NCI-H1105 (cell line): Measurements from ENCODE around the gene SPECC1L.
"Not testable (repeated sequence)": the region's sequence is repeated elsewhere in the genome, so short reads cannot be mapped to it uniquely, and the experiment has no call there.

ENCODE experiments used
- DNase-seq: peaks from one replicate; lab custom pipeline; 2025; lab: John Stamatoyannopoulos, UW

SPECC1L gene

GRCh38 chr22:24245584-24246561 lies 24.8 kb upstream of the SPECC1L start:
- DNase-seq: not testable (repeated sequence)

DNA sequence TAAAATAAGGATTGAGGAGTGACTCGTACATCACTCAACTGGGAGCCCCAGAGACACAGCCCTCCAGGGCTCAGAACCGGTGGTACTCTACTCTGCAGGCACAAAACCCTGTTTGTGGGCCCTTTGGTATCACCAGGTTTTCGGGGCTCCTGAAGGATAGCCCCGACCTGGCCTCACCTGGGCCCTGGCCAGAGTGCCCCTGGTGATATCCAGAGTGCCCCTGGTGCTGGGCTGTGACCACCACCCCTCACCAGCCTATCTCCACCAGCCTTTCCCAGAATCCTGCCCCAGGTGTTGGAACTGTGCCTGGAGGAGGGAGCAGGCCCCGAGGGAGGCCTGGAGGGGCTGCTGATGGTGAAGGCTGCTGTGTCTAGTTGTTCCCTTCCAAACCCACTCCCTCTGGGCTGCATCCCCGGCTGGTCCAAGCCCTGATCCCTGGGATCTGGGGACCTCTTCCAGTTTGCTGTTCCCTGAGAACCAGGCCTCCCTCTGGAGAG lies 23.6 kb upstream of the SPECC1L start:
- DNase-seq: no peak

DNA sequence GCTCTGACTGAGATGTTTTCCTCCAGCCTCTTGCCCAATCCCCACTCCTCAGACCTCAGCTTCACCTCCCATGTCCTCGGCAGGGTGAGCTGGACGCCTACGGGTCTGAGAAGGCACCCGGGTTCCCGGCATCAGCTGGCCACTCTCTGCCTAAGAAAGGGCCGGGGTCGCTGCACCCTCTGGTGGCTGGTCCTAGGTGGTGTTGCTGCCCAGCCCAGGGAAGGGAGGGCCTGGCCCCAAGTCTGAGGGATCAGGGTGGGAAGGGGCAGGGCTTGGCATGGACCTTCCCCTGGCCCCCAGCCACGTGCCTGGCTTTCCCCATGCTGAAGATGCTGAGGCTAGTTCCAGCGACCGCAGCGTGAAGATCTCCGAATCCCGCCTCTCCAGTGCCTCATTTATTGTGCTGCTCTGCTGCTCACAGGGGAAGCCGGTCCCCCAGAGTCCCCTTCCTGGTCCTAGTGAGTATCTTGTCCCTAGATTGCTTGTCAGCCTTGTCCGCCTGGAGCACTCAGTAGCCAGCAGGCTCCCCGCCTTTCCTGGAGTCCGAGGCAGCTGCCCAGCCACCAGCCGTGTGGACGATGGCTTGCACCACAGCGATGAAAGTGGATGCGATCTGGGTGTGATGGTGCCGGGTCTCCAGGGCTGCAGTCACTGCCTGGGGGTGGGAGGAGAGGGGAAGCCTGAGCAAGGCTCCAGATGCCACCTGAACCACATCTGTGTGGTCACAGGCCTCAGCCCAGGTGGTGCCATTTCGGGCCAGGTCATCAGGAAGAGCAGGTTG lies 22.9 kb upstream of the SPECC1L start:
- peak; percentile 19 for DNase-seq

DNA sequence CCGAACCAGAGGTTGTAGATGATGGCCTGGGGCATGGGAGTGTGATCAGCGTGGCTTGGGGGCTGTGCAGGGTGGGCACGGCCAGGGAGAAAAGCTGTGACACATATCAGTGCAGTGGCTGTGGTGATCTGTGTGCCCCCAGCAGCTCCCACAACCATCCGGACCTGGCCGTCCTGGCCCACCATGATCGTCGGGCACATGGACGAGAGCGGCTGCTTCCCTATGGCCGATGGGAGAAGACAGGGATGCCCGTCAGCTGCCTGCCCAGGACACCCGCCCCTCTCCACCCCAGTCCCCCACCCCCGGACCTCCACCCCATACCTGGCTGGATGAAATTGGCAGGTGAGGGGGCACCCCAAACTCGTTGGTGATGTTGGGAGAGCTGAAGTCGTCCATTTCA lies 22.0 kb upstream of the SPECC1L start:
- DNase-seq: not testable (repeated sequence)

DNA sequence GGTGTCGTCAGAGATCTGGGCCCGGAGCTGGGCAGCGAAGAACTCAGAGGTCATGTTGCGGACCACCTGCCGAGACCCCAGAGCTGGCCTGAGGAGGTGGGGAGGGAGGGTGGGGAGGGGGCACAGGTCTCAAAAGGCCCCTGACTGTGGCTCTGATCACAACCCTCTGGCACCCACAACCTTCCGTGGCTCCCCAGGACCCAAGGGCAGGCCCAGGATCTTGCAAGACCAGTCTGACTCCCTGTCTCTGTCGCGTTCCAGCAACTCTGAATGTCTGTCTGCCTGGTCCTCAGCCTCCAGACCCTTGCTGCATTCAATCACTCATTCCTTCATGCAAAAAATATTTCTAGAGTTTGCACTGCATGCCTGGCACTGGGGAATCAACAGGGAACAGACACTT lies 21.2 kb upstream of the SPECC1L start:
- DNase-seq: not testable (repeated sequence)

- not testable (repeated sequence) for DNase-seq
Measured at GRCh38 chr22:24251286-24251685, 19.3 kb upstream of the SPECC1L start.

- not testable (repeated sequence) for DNase-seq
Measured at GRCh38 chr22:24253126-24253525, 17.5 kb upstream of the SPECC1L start.

GRCh38 chr22:24256136-24256535 lies 14.5 kb upstream of the SPECC1L start:
- DNase-seq: not testable (repeated sequence)

DNA sequence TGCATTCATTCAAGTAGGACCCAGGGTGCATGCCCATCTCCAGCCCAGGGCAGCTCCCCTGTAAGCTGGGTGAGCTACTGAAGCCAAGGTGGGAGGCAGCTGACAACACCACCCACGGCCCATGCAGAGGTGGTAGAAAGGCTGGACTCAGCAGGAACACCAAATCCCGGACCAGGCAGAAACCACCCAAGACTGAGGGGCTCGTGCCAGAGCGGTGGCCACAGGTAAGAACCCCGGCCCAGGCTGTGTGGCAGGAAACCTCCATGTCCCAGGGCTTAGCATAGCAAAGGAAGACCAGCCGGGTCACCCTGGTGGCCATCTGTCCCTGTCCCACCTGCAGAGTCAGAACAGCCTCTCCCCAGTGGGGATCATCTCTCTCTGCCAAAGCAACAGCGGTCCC lies 13.9 kb upstream of the SPECC1L start:
- DNase-seq: not testable (repeated sequence)

DNA sequence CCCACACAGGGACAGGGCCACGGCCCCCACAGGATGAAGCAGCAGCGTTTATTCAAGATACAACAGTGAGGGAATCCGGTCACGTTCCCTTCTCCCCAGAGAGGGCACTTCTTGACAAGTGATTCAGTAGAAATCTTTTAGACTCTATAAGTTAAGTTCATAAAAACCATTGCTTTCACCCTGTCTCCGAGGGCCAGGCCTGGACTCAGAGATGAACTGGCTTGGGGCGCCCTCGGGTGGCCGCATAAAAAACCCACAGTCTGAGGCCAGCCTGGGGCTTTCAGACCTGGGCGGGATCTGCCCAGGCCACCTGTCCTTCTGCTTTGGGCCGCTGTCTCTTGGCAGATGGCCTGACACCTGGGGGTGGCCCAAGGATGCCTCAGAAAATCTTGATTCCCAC lies 11.2 kb upstream of the SPECC1L start:
- DNase-seq: peak; percentile 15

DNA sequence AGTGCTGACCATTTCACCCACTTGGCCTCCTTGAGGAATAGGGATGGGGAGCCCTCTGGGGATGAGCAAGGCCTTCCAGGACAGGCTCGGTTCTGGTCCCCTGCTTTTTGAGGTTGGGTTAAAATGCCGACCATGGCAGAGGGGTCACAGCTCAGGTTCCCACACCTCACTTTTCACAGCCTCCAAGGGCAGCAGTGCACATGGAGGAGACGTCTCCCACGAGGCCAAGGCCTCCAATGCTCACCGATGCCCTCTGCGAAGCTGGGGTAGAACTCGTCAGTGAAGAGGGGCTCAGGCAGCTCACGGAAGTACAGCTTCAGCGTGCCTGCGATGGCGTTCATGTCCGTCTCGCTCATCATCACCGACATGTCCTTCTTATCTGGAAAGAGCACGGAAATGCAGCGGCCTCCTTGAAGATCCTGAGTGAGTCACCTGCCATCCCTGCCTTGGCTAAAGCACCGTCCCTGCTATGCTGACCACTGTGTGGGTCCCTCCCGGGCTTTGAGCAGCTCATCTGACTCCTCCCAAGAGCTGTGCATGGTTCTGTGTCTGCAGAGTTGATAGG lies 8.4 kb upstream of the SPECC1L start:
- not testable (repeated sequence) for DNase-seq

DNA sequence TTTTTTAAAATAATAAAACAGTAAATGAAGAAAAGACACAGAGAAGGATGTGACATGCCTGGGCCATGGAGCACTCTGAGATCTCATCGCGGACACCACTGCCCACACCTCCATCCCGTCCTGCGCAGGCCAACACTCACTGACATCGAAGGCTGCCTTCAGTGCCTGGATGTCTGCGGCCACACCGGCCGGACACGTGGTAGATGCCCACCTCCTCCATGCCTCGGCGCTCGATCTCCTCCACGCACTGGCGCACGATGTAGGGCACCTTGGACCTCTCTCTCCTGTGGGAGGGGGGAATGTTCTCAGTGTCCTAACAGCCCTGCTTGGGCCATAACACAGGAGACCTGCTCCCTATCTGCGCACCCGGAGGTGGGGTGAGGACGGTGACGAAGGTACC lies 7.2 kb upstream of the SPECC1L start:
- not testable (repeated sequence) for DNase-seq

DNA sequence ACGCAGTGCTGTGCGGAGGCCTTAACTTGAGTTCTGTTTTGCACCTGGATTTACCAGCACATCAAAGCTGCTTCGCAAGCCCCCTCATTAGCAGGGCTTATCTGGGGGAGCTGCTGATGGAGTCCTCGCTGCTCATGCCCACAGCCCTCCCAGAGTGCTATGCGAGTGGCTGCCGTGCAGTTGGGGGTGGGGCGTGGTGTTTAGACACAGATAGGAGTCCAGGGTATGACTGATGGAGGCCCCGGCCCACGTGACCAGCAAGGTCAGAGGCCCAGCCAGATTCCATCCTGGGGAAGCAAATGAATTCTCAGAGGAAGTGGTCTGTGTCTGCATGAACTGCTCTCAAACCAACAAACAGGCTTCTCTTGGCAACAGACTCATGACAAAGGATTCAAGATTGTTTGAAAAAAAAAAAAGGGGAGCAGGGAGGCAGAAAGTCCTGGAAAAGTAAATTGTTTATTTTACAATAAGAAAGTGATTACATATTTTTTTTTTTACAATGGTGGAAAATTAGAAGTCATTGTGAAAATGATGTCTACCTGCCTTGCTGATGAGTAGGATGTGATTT lies 6.2 kb upstream of the SPECC1L start:
- not testable (repeated sequence) for DNase-seq

DNA sequence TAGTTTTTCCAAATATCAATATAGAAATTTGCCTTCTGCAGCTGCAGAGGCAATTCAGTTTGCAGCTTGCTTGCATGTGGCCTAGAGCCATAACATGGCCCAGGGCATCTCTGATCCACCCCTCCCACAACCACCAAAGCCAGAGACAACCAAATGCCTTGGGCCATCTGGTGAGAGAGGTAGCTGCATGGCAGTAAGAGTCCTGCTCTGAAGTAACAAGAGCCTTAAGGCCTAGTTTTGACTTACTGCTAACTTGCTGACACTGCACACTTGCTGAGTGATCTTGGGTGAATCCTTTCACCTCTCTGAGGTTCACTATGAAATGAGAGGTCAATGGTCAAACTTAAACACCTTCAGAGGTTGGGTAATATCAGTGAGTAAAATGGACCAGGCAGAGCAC lies 4.9 kb upstream of the SPECC1L start:
- no peak for DNase-seq

GRCh38 chr22:24266495-24266894 lies 4.1 kb upstream of the SPECC1L start:
- DNase-seq: not testable (repeated sequence)

- no peak for DNase-seq
Measured at GRCh38 chr22:24271386-24271854, 789 bp downstream of the SPECC1L start.

DNA sequence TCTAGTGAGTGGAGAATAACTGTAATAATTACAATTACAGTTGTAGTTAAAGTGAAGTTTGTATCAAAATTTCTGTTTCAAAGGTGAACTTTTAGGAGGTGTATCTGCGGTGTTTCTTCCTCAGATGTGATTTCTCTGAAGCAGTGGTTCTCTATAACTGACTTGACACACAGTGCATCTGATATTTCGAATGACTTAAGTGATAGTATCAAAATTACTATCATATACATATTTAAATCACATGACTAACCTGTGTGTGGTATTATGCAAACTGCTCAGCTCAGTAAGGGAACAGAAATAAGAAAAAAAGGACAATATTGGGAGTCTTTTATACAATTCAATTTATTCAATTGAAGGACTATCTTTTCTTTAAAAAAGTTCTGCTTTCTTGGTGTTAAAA lies 2.4 kb downstream of the SPECC1L start:
- DNase-seq: not testable (repeated sequence)

GRCh38 chr22:24273906-24274305 lies 3.3 kb downstream of the SPECC1L start:
- not testable (repeated sequence) for DNase-seq

DNA sequence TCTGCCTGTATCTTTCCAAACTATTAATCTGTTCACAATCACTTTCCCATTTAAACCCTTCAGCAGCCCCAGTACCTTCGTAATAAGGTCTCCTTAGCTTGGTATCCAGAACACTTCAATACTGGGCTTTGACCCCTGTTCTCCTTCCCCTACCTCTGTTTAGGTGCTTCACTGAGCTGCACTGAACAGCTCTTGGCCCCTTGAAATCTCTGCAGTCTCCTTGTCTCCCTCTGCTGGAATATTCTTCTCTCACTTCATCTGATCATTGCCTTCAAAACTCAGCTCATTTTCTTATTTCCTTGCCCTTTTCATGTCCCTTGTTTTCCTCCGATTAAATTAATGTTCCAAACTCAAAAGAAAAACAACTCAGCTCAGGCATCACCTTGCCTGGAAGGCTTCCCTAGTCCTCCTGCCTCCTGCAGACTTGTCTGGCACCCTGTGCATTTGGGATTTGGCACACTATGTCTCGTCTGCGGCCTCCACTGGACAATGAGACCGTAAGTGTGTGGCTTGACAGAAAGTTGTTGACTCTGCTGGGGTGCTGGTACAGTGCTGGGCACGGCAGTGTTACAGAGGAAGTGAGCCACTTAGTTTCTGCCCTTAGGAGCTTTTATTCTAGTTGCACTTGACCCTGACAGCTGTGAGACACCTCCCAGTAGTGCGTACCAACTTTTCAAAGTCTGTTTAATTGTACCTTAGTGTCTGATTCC lies 4.2 kb downstream of the SPECC1L start:
- DNase-seq: not testable (repeated sequence)

GRCh38 chr22:24280363-24280762 lies 9.7 kb downstream of the SPECC1L start:
- not testable (repeated sequence) for DNase-seq

GRCh38 chr22:24282401-24282800 lies 11.8 kb downstream of the SPECC1L start:
- no peak for DNase-seq
